Measurements from ENCODE around the gene UTP15.

UTP15 gene

DNA sequence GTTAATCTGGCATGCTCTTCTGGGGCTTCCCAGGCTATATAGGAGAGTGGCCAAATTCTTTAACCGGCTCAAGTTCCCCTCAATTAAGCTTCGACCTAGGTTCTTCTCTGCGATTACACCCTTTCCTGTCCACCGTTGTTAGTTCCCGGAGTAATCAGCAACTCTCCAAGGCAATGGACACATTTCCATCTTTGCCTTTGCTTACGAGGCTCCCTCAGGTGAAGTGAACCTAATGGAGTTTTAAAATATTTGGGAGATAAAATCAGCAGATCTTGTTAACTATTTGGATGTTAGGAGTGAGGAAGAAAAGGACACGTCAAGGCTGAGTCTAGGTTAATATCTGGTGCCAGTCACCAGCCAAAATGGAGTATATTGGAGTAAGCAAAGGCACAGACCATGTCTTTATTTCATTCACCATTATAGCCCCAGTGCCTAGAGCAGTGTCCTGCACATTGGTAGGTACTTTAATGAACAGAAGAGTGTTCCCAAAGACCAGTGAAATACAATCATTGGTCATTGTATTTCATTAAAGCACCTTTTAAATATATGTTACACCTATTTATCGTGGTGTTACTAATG is 515 bp downstream of the UTP15 start:
- no peak for DNase-seq (ENCODE audit: low spot score)

DNA sequence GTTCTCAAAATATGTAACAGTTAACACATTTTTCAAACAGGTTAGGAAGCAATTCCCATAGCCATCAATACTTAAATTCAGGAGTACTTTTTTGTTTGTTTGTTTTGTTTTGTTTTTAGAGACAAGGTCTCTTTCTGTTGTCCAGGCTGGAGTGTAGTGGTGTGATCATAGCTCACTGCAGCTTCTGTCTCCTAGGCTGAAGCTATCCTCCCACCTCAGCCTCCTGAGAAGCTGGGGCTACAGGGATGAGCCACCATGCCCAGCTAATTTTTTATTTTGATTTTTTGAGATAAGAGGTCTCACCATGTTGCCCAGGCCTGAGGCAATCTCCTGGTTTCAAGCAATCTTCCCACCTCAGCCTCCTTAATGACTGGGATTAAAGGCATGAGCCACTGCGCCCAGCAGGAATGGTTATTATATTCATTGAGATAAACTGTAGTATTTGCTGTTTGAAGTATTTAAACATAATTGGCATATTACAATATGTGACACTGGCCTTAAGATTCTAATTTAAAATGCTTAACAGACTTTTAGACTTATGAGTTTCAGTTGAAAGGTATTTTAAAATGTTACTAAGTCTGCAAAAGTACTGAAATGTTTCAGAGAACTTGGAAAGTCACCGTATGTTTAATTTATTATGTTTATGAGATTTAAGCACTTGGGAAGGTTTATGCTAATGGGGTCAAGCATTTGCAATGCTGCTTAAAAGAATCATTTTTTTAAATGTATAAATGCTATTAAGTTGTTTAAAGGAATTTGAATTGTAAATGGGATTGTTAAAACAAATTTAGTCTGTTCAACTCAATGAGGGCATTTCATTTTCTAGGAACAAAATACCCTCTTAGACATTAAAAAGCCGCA is 17.0 kb downstream of the UTP15 start:
- DNase-seq (ENCODE audit: low spot score): no peak

DNA sequence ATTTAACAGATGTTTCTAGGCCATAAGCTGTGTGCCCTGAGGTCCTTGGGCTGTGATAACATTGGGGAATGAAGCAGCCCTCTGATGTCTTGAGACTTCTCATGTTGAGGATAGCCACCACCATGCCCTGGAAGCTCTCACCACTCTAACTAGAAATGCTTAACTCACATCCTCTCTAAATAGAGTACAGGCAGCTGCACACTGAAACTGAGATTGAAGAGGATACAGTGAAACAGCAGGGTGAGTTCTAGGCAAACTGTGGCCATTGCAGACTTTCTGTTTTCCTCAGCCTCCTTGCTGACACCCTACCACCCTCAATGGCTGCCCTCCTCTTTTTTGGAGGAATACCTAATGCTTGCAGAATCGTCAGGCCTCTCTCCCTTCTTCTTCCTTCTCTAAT is 22.4 kb downstream of the UTP15 start:
- no peak for DNase-seq (ENCODE audit: low spot score)

DNA sequence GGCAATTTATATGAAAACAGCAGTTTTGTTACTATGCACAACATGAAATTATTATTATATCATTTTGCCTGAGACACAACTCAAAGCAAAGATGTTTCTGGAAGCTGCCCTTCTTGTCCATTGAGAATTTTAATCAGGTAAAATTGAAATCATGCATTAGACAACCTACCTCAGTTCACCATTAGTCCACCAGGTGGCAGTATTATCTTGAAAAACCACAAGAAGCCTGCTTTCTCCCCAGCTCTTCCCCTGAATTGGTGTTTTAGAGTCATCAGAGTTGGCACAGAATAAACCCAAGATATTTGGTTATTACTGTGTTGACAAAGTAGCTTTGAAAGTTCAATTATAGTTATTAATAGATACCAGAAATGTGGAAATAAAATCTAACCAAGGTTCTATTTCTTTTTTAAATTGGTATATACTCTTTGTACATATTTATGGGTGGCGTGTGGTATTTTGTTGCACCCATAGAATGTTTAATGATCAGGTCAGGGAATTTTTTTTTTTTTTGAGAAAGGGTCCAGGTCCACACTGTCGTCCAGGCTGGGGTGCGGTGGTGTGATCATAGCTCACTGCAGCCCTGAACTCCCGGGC is 25.7 kb downstream of the UTP15 start:
- DNase-seq (ENCODE audit: low spot score): peak; percentile 86

DNA sequence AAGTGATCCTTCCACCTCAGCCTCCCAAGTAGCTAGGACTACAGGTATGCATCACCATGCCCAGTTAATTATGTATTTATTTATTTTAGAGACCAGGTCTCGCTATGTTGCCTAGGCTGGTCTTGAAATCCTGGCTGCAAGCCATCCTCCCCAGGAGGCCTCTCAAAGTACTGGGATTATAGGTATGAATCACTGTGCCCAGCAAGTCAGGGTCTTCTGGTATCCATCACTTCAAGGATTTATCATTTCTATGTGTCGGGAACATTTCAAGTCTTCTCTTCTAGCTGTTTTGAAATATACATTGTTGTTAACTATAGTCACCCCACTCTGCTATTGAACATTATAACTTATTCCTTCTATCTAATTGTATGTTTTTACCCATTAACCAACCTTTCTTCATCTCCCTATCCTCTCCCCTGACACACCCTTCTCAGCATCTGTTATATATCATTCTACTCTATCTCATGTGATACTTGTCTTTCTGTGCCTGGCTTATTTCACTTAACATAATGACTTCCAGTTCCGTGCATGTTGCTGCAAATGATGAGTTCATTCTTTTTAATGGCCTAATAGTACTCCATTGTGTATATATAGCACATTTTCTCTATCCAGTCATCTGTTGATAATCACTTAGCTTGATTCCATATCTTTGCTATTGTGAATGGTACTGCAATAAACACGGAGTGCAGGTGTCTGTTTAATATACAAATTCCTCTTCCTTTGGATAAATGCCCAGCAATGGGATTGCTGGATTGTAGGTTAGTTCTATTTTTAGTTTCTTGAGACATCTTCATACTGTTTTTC is 26.4 kb downstream of the UTP15 start:
- no peak for DNase-seq (ENCODE audit: low spot score)

DNA sequence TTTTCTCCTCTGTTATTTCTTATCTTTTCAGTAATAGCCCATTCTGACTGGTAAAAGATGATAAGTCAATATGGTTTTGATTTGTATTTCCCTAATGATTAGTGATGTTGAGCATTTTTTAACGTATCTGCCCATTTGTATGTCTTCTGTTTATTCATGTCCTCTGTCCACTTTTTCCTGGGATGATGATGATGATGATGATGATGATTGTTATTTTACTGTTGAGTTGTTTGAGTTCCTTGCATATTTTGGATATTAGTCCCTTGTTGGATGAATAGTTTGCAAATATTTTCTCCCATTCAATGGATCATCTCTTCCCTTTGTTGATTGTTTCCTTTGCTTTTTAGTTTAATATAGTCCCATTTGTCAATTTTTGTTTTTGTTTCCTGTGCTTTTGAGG is 27.0 kb downstream of the UTP15 start:
- DNase-seq (ENCODE audit: low spot score): no peak

DNA sequence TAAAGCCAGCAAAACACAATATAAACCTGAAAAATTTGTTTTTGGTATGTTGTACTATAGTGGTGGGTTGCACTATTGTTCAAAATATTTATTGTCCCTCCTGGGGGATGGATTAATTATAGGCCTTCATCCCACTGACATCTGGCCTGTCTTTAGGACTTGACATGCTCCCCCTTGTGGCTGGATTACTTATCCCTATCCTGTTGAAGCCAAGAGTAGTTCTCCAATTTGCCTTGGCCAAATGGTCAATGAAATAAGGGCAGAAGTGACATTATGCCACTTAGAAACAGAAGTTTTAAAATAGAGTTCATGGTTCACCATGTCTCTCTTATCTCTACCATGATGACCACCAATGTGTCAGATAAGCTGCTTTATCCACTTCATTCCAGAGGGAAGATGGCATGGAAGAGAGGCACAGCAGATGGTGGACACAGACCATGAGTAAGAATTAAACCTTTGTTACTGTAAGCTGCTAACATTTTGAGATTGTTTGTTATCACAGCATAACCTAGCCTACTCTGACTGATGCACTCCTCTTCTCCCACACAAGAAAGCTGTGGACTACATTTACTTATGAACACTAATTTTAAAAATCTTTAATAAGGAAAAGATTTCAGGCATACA is 31.3 kb downstream of the UTP15 start:
- DNase-seq (ENCODE audit: low spot score): peak; percentile 48

DNA sequence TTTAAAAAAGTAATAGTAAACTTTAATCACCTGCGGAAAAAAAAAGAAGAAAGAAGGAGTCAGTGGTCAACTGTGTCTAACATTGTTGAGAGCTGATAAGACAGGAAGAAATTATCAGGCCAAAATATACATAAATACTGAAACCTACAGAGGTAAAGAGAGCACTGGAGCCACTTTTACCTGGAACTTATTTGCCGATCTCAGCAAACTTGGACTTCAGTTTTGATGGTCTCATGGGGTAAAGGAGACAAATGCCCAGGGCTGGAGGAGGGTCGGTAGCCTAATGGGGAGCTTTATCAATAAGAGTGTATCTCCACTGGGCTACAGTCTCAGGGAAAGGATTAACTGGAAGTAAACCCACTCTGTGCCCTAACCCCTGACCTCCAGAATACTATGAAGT is 33.8 kb downstream of the UTP15 start:
- no peak for DNase-seq (ENCODE audit: low spot score)

DNA sequence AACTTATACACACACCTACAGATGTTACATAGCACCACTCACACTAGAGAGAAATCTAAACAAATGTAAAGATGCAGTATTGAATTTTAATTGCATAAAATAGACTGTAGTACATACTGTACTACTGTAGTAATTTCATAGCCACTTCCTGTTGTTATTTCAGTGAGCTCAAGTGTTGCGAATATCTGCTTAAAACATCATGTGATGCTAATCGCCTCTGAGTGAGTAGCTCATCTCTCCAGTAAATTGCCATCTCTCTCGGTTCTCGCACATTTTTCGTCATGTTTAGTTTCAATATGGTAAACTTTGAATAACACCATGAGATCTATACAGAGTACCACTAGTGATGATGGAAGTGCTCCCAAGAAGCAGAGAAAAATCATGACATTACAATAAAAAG is 38.5 kb downstream of the UTP15 start:
- no peak for DNase-seq (ENCODE audit: low spot score)

DNA sequence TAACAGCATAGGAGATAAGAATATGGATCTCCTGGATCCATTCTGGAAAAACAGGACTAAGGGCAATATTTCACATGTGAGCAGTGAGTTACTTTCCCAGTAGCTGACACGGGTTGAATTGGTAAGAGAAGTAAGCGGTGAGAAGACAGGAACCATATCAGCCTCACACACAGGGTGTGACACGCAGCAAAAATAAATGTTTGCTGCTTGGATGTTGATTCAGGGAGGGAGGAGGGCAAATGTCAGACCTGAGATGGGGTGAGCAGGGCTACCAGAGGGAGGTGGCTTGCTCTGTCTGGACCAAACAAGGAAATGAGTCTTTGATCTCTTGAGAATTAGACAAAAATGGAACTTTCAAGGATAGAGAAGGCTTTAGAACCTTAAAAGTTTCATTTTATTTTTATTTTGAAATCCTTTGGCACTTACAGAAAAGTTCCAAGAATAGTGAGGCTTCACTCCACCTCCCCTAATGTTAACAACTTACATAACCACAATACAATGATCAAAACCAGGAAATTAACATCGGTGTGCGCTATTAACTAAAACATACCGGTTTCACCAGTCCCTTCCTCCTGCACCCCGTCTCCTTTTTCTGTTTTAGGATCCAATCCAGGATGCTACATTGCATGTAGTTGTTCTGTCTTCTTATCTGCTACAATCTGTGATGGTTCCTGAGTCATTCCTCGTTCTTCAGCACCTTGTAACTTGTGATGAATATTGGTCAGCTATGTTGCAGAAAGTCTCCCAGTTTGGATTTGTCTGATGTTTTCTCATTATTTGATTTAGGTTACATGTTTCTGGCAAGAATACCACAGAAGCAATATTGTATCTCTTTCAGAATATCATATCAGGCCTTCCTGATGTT is 39.9 kb downstream of the UTP15 start:
- DNase-seq (ENCODE audit: low spot score): no peak

DNA sequence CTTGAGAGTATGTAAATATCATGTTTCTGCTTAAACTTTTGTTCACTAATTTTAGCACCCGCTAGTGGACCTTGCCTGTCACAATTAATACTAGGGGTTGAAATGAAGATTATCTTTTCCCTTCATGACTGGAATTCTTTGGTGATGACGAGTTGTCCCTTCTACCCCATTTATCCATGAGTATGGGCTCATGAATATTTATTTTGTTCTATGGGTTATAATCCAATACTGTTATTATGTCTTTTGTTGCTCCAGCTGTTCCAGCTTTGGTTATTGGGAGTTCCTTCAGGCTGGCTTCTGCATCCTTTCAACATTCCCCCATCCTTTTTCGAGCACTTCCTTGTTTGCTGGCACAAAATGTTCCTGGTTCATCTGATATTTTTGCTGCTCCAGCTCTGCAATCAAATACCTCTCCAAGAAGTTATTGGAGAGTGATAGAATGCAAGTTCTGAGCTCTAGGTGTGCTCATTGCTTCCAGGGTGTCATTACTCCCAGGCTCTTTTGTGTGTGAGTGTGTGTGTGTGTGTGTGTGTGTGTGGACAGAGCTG is 40.7 kb downstream of the UTP15 start:
- DNase-seq (ENCODE audit: low spot score): no peak

DNA sequence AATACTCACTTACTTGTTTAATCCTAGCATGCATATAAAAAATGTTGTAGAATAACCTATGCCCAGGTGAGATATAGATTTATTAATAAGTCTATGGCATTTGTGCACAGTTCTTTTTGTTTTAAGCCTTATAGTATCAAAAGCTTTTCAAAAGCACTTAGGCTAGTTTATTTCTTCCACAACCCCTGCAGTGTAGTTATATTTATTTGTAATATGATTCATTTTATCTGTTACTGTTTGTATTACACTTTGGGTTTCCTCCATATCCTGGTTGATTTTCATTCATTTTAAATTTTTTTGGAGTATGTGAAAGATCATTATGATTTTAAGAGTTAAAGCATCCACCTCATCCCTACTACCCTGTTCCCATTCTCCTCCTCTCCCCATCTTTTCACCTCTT is 41.7 kb downstream of the UTP15 start:
- DNase-seq (ENCODE audit: low spot score): no peak

DNA sequence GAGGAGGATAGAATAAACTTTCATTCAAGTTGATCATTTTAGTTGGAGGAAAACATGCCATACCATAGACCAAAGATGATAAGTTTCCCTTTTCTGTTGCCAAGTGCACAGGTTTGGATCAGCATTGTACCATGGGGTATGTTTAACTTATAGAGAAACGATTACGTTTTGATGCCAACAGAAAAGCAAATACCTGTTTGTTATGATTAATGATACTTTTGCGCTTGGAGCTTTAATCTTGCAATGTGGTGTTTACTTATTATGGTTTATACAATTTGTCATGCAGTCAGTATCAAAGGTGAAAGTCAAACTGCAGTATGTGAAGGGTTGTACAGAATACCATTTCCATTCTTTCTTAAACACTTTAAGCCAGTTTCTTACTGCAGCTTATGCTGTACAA is 47.3 kb downstream of the UTP15 start:
- DNase-seq (ENCODE audit: low spot score): no peak

DNA sequence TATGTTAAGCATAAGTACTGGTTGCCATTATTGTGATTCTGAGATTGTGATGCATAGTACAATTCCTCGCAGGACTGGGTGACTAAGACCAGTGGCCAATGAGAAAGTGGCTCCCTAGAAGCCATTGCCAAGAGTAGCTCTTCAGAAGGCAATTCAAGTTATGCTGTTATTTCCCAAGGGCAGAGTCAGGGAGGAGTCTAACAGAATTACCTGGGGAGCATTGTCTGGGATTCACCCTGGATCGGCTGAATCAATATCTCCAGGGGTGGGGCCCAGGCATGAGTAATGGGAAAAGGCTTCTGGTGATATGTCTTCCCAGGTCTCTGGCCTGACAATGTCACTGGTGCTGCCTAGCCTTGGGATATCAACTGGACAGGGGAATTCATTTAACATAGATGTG is 49.5 kb downstream of the UTP15 start:
- DNase-seq (ENCODE audit: low spot score): no peak

DNA sequence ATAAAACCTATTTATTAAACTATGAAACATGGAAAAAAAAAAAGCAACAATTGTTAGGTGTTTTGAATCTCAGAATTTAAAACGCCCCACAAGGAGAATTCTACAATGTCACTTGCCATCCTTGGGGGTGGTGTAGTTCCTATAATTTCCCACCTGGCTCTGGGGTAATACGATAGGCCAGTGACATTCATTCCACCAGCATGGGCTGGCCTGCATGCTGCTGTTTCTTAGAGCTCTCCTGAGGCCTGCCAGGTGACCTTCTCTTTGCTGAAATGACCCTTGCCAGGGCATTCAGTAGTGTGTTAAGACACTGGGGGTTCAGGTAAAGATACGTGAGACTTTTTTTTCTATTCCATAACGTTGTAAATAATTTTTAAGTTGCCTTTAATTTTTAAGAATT is 50.4 kb downstream of the UTP15 start:
- DNase-seq (ENCODE audit: low spot score): no peak

DNA sequence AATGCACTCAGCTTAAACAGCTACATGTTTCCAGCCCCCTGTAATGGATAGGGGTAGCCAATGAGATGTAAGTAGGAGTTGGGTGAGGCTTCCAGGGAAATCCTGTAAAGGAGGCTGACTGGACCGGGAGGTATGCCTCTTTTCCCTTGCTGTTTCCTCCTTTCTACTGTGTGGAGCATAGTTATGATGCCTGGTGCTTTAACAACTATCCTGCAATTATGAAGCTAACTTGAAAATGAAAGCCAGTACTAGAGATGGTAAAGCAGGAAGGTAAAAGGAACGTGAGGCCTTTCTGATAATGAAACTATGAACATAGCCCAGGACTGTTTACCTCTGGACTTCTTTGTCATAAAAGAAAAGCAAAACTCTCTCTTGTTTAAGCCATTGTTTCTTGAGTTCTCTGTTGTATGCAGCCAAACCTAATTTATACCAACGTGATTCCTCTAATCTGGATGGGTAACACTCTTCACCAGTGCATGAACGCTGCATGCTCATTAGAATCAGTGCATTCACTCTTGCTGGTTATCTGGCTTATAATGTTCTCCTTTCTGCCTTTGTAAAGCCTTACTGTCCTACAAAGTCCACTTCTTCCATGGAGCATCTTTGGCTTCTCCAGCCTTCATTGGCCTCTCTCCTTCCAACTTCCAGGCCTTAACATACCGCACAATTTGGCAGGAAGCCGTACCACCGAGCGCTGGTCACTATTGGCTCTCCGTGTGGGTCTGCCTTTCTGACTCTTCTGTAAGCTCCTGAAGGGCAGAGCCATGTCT is 52.2 kb downstream of the UTP15 start:
- no peak for DNase-seq (ENCODE audit: low spot score)

DNA sequence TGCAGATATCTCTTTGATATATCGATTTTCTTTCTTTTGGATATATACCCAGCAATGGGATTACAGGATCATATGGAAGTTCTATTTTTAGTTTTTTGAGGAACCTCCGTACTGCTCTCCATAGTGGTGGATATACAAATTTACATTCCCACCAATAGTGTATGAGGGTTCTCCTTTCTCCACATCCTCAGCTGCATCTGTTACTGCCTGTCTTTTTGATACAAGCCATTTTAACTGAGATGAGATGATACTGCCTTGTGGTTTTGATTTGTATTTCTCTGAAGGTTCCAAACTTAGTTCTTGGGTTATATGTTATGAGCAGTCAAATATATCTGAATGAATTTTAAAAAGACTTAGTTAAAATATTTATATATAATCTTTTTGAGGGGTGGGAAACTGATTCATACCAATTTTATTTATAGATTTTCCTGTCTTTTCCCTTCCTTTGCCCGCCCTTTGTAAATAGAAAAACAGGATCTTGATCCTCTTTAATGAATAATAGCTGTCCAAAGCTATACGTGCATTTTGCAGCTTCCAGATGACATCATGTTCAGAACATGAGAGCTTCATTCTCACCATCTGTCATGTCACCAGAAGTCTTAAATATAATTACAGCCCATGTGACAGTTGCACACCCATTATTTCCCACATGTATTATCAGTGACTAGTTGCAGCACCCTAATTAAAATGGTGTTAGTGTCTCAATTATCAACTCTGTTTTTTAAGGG is 54.2 kb downstream of the UTP15 start:
- DNase-seq (ENCODE audit: low spot score): no peak

DNA sequence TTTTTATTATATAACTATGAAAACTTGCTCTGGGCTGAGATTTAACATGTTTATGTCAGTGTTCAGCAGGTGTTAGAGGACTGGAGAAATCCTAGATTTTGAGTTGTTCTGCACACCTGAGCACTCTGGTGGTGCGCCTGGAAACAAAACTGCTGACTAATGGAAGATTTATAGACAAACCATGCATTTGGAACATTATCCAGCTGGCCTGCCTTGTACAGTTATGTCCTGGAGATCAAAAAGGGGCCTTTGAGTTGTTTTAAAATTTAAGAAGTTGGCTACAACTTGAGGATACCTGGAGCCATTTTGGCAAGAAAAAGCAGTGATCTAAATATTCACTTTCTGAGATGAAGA is 54.8 kb downstream of the UTP15 start:
- DNase-seq (ENCODE audit: low spot score): no peak

DNA sequence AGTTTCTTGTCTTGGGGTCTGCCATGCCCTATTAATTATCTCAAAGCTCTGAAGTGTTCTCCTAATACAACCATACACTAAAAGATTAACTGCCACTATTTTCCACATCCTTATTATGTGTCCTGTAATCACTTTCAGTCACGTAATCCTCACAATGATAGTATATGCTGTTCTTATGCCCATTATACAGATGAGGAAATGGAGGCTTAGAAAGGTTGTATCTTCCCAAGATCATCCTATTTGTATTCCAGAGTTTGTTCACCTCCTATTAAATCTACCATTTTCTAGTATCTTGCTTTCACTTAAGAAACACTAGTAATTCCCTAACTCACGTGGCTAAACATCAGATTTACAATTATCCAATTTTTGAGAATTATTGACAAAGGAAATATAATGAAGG is 57.5 kb downstream of the UTP15 start:
- no peak for DNase-seq (ENCODE audit: low spot score)
